Gastrocnemius medialis (tissue), 4 donors: Measurements from ENCODE around the gene RPA3.

Experiments
- CTCF ChIP-seq, 5 experiments: fragments of 450-650 bp in 3 of 5; fragments of 200-600 bp in 2 of 5; sonication (generic) in 2 of 5; IDR thresholded peaks in 4 of 5; conservative IDR thresholded peaks in 1 of 5; 1 replicate in 4 of 5; 2 replicates in 1 of 5; pipeline ENCODE4 v1.5.1; 2016 to 2019; ENCODE audit warnings: antibody characterized with exemption in 5 of 5, mild to moderate bottlenecking in 3 of 5, moderate library complexity in 3 of 5
- POLR2A ChIP-seq, 2 donors: fragments of 450-650 bp; IDR thresholded peaks; one replicate each; pipeline ENCODE4 v1.6.1; 2017; ENCODE audit warnings: antibody characterized with exemption in 2 of 2, mild to moderate bottlenecking in 2 of 2, moderate library complexity in 2 of 2

GRCh38 chr7:7702826-7703225, 15.6 kb downstream of the RPA3 start:
- TF ChIP-seq CTCF (IDR thresholded peaks at IDR 0.05 in 4 of 5, conservative IDR thresholded peaks at IDR 0.05 in 1 of 5) (no peak), POLR2A (IDR thresholded peaks at IDR 0.05) (no peak)
